IPS-20b (cell line): ENCODE results near the gene CXCL14.

Experiments
- H3K27ac ChIP-seq: one replicate; pipeline ENCODE4 v1.5.1; 2013; ENCODE audit warnings: low read length
- H3K27me3 ChIP-seq: 2 replicates; pipeline ENCODE4 v1.6.1; 2013; ENCODE audit warnings: mild to moderate bottlenecking, low read length, inconsistent platforms; ENCODE audit not compliant: insufficient read depth
- H3K36me3 ChIP-seq: 2 replicates; pipeline ENCODE4 v1.6.1; 2013; ENCODE audit warnings: low read depth, mild to moderate bottlenecking, inconsistent platforms, low read length, moderate library complexity; ENCODE audit not compliant: insufficient read depth
- H3K4me1 ChIP-seq: 2 replicates; pipeline ENCODE4 v1.6.1; 2013; ENCODE audit warnings: mild to moderate bottlenecking, control low read depth, inconsistent platforms, low read length, moderate library complexity; ENCODE audit not compliant: insufficient read depth
- H3K4me3 ChIP-seq: 2 replicates; pipeline ENCODE4 v1.5.1; 2013; ENCODE audit warnings: mild to moderate bottlenecking, low read length, inconsistent platforms
- H3K9ac ChIP-seq: 2 replicates; pipeline ENCODE4 v1.6.1; 2013; ENCODE audit warnings: low read depth, mild to moderate bottlenecking, inconsistent platforms, low read length, moderate library complexity
- H3K9me3 ChIP-seq: 2 replicates; pipeline ENCODE4 v1.6.1; 2013; ENCODE audit warnings: mild to moderate bottlenecking, low read depth, low read length, inconsistent platforms; ENCODE audit not compliant: insufficient read depth

Gene CXCL14

GRCh38 chr5:135594416-135594960, 15.7 kb upstream of the CXCL14 start:
- Histone ChIP-seq H3K9ac (no peak overlapping the region), H3K4me3 (no peak overlapping the region), H3K27me3 (no peaks in the 10 kb centered on the region; the same call in 1 of the 2 replicates), H3K27ac (no peak overlapping the region), H3K4me1 (no peaks in the 10 kb centered on the region), H3K9me3 (no peaks in the 10 kb centered on the region; the same call in 1 of the 2 replicates), H3K36me3 (no peaks in the 10 kb centered on the region)

GRCh38 chr5:135593886-135594285, 15.1 kb upstream of the CXCL14 start:
- no peak overlapping the region for H3K27ac ChIP-seq
- H3K4me1 ChIP-seq: no peaks in the 10 kb centered on the region
- H3K9me3 ChIP-seq: no peaks in the 10 kb centered on the region; the same call in 1 of the 2 replicates
- H3K9ac ChIP-seq: no peak overlapping the region
- H3K4me3 ChIP-seq: no peak overlapping the region
- no peaks in the 10 kb centered on the region for H3K36me3 ChIP-seq
- H3K27me3 ChIP-seq: no peaks in the 10 kb centered on the region; the same call in 1 of the 2 replicates

GRCh38 chr5:135593141-135593540, 14.3 kb upstream of the CXCL14 start:
- no peak overlapping the region for H3K9ac ChIP-seq
- no peaks in the 10 kb centered on the region for H3K36me3 ChIP-seq
- H3K4me1 ChIP-seq: no peaks in the 10 kb centered on the region
- H3K27me3 ChIP-seq: no peaks in the 10 kb centered on the region; the same call in 1 of the 2 replicates
- H3K4me3 ChIP-seq: no peak overlapping the region
- no peak overlapping the region for H3K27ac ChIP-seq
- no peaks in the 10 kb centered on the region for H3K9me3 ChIP-seq

GRCh38 chr5:135592312-135593045, 13.7 kb upstream of the CXCL14 start:
- no peaks in the 10 kb centered on the region; the same call in 1 of the 2 replicates for H3K27me3 ChIP-seq
- H3K27ac ChIP-seq: no peak overlapping the region
- H3K9ac ChIP-seq: no peak overlapping the region
- H3K9me3 ChIP-seq: no peaks in the 10 kb centered on the region
- H3K4me1 ChIP-seq: no peaks in the 10 kb centered on the region
- no peaks in the 10 kb centered on the region for H3K36me3 ChIP-seq
- H3K4me3 ChIP-seq: no peak overlapping the region

GRCh38 chr5:135591277-135591676, 12.5 kb upstream of the CXCL14 start:
- H3K27me3 ChIP-seq: no peaks in the 10 kb centered on the region; the same call in 1 of the 2 replicates
- no peak overlapping the region for H3K27ac ChIP-seq
- no peaks in the 10 kb centered on the region for H3K9me3 ChIP-seq

DNA sequence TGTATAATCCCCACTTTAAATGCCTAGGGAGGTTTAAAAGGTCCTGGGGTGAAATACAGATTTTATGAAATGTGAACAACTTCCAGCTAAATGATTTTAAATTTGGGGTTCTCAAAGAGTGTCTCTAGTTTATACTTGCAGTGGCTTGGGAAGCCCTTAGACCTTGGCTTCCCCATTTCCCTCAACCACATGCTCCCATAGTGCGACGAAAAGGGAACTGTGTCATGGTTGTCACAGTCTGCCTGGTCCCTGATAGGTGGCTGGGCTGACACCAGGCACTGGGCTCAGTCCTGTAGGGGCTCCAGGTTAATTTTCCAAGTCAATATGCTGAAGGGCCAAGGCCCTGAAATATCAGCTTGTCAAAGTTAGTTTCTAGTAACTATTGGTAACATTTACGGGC, 10.4 kb upstream of the CXCL14 start:
- Histone ChIP-seq H3K9me3 (no peaks in the 10 kb centered on the region), H3K27ac (no peak overlapping the region), H3K4me3 (no peak overlapping the region), H3K36me3 (no peaks in the 10 kb centered on the region), H3K4me1 (no peaks in the 10 kb centered on the region), H3K27me3 (no peaks in the 10 kb centered on the region; the same call in 1 of the 2 replicates), H3K9ac (no peak overlapping the region)

More at GRCh38 chr5:135591277-135591676, 12.5 kb upstream of the CXCL14 start:
- no peak overlapping the region for H3K4me3 ChIP-seq
- no peaks in the 10 kb centered on the region for H3K4me1 ChIP-seq
- no peak overlapping the region for H3K9ac ChIP-seq
- no peaks in the 10 kb centered on the region for H3K36me3 ChIP-seq

DNA sequence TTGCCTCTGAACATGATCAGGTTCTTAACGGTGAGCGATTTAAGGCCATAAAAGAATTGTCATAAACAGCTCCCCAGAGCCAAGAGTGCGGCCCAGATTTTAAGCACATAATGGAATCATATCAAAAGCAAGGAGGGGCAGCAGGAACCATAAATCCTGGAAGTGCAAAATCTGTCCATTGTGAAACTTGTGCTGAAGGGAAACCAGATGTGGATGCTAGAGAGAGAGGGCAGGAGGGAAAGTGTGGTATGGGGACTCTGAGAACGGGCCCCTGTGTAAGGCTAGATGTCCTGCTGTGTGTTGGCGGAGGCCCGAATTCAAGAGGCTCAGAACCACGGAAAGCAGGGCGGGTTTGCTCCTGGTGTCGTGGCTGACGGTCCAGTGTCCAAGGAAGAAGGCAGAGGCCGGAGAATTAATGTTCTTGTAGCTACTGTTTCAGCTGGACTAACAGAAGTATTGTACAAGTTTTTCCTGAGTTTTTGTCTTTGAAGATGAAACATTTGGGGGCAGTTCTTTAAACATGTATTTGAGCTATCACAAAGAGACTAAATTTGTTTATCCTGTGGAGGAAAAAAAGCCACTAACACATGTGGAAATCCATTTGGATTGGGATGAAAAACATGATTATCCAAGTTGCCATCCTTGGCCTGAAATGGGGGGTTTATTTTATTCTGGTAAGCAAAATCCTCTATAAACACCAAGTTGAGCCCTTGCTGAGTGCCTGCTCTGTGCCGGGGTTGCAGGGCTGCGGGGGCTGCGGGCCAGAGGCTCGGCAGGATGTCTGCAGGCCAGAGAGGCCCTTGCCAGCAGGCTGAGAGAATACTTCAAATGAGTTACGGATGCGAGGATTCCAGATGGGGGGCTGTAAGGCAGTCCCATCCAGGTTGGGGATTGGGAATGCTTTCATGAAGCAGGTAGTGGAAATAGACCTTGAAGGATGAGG, 9.2 kb upstream of the CXCL14 start:
- Histone ChIP-seq H3K9ac (no peak overlapping the region), H3K27me3 (peaks cover 4% of the 10 kb centered on the region), H3K27ac (no peak overlapping the region), H3K36me3 (no peaks in the 10 kb centered on the region), H3K4me1 (no peaks in the 10 kb centered on the region), H3K4me3 (no peak overlapping the region), H3K9me3 (no peaks in the 10 kb centered on the region)

- Histone ChIP-seq H3K27ac (no peak overlapping the region), H3K4me3 (no peak overlapping the region), H3K36me3 (no peaks in the 10 kb centered on the region), H3K27me3 (peaks cover 35% of the 10 kb centered on the region), H3K9ac (no peak overlapping the region), H3K9me3 (no peaks in the 10 kb centered on the region), H3K4me1 (no peaks in the 10 kb centered on the region)
Observed at GRCh38 chr5:135584918-135585317, 6.1 kb upstream of the CXCL14 start.

DNA sequence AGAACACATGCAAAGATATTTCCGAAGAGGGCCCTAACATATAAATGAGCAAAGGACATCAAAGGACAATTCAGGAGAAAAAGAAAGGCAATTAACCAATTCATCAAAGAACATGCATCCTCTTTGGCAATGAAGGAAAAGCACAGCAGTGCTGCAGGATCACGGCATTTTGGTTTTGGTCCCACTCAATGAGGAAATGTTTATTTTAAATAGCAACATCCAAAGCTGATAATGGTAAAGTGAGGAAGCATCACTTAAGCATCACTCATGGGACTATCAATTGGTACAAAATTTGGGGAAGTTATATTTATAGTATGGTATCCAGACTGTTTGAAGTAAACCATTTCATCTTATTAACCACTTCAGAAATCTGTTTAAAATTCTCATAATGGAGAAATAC, 5.5 kb upstream of the CXCL14 start:
- Histone ChIP-seq H3K36me3 (no peaks in the 10 kb centered on the region), H3K27ac (no peak overlapping the region), H3K9me3 (no peaks in the 10 kb centered on the region), H3K9ac (no peak overlapping the region), H3K4me1 (no peaks in the 10 kb centered on the region; the same call in 1 of the 2 replicates), H3K4me3 (no peak overlapping the region), H3K27me3 (peaks cover 42% of the 10 kb centered on the region)

DNA sequence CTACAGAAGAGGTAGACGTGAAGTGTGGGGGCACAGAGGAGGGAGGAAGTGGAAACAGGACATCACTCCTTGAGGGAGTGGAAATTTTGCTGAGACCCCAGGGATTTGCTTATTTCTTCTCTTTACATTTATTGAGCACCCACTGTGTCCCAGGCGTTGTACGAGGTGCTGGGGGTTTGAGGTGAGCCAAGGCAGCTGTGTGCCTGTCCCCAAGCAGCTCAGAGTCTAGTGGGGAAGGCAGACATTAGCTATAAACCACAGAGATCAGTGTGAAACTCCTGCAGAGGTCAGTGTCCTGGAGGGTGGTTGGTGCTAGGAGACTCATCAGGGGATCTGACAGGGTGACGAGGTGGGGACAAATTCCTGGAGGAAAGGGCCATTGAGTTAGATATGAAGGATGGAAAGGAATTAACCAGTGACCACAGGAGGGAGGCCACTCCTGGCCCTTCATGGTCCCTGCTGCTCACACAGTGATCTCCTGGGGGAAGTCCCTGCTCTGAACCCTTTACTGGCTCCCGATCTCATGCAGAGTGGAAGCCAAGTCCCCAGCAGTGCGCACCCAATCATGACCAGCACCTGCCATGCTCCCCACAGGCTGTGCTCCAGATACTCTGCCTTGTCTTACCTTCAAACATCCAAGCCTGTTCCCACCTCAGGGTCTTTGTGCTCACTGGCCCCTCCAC, 3.4 kb upstream of the CXCL14 start:
- Histone ChIP-seq H3K36me3 (no peaks in the 10 kb centered on the region), H3K4me3 (no peak overlapping the region), H3K4me1 (peaks cover 5% of the 10 kb centered on the region), H3K9ac (no peak overlapping the region), H3K27ac (no peak overlapping the region), H3K27me3 (peaks cover 62% of the 10 kb centered on the region), H3K9me3 (no peaks in the 10 kb centered on the region)

GRCh38 chr5:135578305-135578684, 496 bp downstream of the CXCL14 start:
- H3K9ac ChIP-seq: 0 out of 2 replicates have a peak overlapping the region, but pooled peaks have one; percentile 17
- H3K27ac ChIP-seq: no peak overlapping the region
- no peaks in the 10 kb centered on the region for H3K36me3 ChIP-seq
- H3K4me1 ChIP-seq: peaks cover 14% of the 10 kb centered on the region
- peaks cover 88% of the 10 kb centered on the region for H3K27me3 ChIP-seq
- H3K4me3 ChIP-seq: peak overlapping the region; percentile 71
- H3K9me3 ChIP-seq: no peaks in the 10 kb centered on the region
